NCI-H774 (cell line): ENCODE data around the gene APOL4.
"Not testable (repeated sequence)": the region's sequence is repeated elsewhere in the genome, so short reads cannot be mapped to it uniquely, and the experiment has no call there.

Source experiments
- DNase-seq: peaks from one replicate; lab custom pipeline; 2025; lab: John Stamatoyannopoulos, UW

APOL4 gene

DNA sequence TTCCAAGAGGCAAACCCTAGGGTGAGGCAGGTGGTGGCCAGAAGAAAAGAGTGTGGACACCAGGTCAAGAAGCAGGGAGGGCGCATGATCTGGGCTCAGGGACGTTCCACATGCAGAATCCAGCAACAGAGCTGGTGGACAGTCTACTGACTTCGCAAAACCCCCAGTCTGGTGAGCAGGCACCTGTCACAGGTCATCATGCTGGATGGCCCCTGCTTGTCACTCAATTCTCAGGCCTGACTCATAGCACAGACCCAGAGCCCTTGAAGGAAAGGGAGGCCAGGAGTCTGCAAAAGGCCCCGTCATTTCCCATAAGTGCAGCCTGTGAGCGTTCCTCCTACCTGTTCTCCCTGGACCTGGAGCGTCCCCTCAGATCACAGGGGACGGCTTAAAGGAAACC, 18.2 kb downstream of the APOL4 start:
- no peak for DNase-seq

DNA sequence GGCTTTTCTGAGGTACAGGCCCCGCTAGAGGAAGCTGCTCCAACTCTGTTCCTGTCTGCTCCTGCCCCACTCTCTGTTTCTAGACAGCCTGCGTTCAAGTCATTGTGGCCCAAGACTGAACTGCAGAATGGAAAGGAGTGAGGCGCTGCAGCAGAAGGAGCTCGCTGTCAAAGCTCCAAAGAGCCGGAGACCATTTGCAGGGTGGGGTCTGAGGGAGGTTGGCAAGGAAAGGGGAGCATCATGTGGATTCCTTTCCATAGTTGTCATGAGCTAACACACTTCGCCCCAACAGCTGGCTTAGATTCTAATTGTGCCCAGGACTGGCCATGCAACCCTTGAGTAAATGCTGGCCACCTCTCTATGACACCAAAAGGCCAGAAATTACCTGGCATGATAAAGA, 18.8 kb downstream of the APOL4 start:
- DNase-seq: no peak

DNA sequence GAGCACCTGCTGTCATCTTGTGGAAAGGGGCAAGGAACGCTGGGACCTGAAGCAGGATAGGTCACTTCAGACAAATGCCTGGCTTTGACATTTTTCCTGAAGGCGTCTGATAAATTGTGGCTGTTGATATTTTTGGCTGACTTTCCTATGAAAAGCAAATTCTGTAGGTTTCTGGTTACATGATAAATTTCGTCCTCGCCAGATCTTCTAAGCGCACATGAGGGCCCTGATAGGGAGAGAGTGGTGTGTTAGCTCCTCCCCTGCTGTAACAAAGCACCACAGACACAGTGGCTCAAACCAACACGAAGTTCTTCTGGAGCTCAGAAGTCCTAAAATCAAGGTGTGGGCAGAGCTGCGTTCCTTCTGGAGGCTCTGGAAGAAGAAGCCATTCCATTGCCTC, 19.6 kb downstream of the APOL4 start:
- no peak for DNase-seq

DNA sequence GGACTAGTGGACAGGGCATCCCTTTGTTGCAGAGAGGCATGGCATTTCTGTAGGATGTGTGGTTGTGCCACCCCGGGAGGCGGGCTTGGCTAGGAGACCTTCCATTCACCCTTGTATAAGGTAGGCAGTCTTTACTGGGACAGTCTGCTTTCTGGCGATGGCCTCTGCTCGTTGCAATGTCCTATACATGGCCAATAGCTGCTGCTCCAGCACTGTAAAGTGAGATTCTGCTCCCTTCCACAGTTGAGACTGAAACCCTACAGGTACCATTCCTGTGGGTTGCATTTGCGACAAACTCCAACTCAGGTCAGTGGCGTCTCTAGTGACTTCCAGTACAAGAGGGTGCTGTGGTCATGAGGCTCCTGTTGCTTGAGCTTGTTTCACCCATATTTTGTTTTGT, 20.7 kb downstream of the APOL4 start:
- DNase-seq: no peak

DNA sequence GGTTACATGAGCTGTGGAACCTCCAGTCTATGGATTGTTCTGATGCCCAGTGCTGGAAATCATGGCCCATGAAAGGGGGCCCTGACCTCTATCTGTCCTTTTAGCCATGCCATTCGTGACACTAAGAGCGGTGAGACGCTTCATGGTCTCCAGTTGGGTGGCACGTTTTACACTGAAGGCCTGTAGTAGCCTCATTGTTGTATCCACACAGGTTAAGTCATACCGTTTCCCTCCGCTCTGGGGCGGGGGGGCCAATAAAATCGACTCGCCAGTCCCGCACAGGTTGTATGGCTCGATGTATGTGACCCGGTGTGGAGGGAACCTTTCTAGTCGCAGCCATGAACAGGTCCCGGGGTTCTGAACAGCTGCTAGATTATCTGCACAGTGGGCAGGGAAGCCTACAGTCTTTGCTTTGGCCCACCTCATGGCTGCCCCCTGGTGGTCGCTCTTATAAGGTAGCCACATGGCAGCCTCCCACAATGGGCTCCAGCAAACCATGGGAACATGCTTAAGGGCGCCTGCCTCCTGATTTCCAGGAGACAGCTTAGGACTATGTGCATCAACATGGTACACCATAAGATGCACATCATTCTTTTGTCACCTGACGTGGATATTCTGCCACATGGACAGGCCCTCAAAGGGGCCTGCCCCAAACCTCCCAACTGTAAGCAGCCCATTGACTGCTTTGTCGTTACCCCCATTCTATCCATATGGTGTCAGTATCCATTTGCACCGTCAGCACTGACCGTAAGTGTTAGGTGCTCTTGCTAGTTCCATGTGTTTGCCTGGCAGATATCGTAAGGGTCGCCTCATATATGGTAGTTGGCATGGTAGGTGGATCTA, 21.4 kb downstream of the APOL4 start:
- no peak for DNase-seq

DNA sequence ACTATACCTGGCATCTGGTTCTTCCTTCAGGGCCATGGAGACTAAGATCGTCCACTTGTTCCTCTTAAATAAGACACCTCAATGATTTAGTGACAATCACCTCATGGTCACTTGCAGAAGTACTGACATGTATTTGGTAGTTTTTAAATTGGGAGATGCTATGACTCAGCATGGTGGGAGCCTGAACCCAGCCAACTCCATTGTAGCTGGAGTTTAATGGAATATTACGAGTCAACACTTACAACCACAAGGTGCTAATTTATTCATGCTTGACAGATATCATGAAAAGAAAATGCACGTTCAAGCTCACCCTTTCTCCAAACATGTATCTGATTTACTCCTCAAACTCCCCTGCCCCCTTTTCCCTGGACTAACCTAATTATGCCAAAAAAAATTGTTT, 24.4 kb downstream of the APOL4 start:
- DNase-seq: no peak

DNA sequence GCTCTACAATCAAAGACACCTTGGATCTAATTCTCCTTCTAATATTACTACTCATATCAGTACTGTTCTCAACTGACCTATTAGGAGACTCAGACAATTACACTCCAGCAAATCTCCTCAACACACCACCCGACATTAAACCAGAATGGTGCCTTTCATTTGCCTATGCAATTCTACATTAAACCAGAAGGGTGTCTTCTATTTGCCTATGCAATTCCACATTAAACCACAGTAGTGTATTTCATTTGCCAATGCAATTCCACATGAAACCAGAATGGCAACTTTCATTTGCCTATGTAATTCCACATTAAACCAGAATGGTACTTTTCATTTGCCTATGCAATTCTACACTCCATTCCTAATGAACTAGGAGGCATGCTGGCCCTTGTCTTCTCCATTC, 25.7 kb downstream of the APOL4 start:
- DNase-seq: no peak

DNA sequence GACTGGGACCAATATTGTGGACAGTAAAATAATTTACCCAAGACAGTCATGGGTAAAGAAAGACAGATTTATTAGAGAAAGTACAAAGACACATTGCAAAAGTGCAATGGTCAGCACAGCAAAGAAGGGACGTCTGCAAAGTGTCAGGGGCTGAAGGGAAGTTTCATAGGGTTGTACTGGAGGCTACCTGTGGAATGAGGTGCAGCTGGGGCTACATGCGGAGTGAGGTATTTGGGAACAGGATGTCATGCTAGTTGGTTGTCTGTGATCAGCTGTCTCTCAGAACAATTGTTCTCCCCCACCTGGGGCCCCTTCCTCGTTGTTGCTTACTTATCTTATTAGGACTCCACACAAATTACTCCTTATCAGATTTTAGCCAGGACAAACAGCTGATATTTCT, 29.7 kb downstream of the APOL4 start:
- DNase-seq: no peak

DNA sequence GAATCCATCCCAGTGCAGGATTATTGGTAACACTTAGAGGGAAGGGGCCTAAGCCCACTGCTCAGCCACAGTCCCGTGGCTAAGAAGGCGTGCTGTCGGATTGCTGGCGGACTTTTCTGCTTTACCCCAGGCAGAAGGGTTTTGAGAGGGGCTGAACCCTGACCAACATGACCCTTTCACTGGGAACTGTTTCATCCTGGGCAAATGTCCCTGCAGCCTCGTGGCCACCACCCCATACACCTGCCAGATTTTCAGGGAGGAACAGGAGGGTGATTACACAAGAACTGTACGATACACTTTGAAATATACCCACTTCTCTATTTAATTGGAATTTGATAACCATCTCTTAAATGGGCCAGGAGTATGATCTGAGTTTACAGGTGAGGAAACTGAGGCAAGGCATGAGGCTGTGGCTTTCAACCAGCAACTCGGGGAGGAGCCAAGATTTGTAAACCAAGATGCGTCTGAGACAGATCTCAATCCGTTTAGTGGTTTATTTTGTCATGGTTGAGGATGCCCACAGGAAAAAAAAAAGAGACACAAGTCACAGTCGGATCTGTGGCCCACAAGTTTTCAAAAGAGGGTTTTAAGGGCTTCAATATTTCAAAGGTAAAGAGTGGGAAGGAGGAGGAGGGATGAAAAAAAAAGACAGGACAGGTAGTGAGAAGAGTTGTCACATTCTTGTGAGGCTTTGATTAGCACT, 34.9 kb downstream of the APOL4 start:
- no peak for DNase-seq

DNA sequence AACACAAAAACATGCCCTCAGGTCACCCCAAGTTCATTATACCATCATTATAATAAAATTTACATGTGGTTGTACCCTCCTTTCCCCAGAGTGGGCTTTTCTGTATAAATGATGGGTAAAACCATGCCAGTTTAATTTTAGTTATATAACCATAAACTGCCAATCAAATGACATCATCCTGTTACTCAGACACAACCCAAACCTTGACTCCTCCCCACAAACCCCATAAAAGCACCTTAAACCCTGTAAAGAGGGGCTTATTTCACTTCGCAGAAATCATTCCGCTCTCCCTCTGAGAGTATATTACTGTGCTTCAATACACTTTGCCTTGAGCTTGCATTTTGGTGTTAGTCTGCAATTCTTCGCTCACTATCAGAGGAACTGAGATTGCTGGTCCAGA, 35.5 kb downstream of the APOL4 start:
- DNase-seq: no peak

DNA sequence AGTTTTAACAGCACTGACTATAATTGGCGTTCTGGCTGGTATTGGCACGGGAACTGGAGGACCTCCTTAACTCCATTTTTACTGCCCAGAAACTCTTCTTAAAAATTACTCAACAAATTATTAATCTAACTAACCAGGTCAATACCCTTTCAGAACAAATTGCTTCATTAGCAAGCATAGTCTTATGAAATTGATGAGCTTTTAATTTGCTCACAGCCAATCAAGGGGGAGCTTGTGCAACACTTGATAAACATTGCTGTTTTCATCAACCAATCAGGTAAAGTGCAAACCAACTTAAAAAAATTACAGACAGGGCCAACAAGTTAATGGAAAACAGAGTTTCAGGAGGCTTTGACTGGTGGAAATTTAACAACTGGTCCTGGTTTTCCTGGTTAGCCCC, 36.5 kb downstream of the APOL4 start:
- no peak for DNase-seq

DNA sequence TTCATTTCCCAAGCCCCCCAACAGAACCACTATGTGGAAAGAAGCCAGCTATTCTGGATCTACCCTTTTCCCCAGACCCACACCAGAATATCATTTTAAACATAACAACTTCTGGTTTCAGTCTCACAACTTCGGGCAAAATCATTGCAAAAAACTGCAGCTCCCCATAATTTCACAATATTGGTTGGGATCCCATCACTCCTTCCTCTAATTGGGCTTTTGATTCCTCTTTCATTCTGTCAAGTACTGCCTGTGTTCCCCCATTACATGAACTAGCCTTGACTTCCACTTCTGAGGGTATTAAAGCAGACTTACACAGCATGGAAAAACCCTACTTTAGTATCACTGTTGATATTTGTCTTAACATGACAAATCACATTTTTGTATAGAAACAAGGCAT, 37.0 kb downstream of the APOL4 start:
- DNase-seq: no peak

DNA sequence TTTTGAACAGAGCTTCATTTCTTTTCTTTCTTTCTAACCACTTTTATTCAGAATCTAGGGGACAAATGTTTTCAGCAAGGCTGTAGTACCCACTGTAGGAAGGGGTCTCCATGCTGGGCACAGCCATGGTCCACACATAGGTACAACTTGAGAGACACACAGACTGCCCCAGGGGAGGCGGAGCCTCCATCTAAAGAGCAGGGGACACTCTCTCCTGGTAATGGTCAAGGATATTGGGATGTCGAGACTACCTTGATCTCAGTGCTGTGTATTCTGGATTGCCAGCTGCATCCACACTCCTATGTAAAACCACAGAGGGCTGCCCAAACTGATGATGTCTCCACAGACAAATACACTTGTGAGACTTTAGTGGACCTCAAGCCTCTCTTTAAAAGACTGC, 38.1 kb downstream of the APOL4 start:
- DNase-seq: no peak

DNA sequence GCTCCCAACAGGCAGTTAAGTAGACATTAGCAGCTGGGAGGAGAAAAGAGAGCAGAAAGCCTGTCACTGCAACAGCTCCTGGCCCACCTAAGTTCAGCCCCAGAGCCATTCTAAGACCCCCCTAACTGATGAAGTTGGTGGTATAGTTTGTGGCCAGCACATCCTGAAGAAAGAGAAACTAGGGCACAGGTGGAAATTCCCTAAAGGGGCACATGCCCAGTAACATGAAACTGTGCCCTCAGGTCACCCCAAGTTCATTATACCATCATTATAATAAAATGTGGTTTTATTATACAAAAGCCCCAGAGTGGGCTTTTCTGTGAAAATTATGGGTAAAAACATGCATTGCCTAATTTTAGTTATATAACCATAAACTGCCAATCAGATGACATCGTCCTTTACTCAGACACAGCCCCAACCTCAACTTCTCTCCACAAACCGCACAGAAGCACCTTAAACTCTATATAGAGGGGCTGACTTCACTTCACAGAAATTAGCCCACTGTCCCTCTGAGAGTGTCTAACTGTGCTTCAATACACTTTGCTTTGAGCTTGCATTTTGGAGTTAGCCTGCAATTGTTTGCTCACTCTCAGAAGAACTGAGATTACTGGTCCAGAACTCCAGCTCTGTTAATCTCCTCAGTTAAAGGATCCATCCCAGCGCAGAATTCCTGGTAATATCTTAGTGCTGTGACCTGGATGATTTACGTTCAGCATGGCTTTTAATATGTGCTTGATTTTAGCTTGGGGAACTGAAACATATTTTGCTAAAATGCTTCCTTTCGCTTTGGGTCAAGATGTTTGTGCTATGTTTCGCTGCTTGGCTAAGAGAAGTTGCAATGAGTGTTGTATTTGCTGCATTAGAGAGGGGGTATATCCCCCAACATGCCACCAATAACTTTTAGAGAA, 39.2 kb downstream of the APOL4 start:
- no peak for DNase-seq

DNA sequence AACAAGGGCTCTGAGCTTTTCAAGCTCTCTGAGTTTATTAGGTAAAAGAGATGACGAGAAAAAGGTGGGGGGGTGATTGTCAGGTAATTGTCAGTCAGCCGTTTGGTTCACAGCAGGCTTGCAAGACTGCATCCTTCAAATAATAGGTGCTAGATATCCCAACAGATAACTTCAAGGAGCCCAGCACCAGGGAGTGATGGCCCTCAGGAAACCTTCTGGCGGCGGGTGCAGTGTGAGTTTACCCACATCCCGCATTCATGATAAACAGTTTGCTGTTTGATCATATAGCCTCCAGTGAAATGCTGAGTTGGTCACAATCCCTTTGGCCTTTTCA, 39.8 kb downstream of the APOL4 start:
- DNase-seq: not testable (repeated sequence)

DNA sequence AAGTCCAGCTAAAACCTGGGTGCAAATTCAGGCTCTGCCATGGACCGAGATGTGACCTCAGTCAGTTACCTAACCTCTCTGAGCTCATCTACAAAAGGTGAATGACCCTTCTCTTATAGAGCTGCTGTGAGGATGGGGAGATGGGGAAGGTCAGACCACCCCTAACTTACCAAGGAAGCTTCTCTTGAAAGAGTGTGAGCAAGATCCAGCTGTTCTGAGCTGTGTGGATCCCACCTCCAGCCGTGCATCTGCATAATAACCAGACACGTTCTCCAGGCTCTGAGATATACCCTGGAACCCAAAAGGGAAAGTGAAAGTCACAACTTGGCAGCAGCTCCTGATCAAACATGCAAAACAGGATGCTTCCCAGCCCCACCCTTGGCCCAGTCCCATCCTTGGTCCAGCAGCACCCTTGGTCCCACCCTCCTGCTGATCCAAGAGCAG, 41.1 kb downstream of the APOL4 start, which contains the start of gene APOL3:
APOL3 (minus strand) TSS at position 257 of the 444 bp plus-strand sequence. CDS start 11,700 bp downstream, outside the sequence.
- DNase-seq: no peak

DNA sequence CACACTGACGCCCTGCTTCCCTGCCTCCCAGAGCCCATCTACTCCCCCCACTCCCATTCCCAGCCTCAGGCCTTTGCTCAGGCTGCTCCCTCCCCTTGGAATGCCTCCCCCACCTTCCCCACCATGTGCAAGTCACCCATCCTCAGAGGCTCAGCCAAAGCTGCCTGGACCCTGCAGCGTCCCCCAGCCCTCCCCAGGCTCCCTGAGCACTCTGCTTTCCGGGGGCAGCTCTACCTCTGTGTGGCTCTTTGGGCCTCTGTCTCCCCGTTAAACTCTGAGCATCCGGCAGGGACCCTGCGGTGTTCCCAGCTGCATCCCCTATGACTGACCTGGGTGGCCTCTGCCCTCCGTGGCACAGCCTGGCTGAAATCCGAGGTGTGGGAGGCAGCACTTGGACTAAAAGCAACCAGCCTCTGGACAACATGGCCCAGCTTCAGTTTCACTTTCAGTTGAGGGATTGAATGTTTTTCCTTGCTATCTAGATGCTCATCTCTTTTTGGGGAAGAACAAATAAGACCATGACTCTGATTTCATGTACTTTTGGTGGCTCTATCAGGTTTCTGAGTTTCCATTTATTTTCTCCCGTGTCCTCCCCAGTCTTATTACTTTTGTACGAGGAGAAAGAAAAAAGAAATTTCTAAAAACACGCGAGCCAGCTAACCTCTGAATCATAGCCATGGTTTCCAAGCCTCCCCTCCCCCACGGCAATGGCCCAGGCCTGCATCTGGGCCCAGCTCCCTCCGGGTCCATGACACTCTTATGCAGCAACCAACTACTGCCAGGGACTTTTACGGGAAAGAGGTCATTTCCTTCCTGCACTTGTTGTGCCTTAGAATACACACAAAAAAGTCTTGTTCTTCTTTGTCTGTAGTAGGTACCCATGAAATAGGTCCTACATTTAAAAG, 44.8 kb downstream of the APOL4 start:
- no peak for DNase-seq

DNA sequence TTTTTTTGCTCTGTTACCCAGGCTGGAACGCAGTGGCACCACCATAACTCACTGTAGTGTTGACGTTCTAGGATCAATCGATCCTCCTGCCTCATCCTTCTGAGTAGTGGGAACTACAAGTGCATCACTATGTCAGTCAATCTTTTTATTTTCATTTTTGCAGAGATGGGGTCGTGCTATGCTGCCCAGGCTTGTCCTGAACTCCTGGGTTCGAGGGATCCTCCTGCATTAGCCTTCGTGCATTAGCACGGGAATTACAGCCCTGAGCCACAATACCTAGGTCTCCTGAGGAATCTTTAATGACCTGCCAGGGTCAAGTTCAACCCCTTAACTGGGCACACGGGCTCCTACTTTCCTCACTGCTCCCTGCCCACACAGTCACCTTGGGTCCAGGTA, 45.5 kb downstream of the APOL4 start:
- DNase-seq: no peak

DNA sequence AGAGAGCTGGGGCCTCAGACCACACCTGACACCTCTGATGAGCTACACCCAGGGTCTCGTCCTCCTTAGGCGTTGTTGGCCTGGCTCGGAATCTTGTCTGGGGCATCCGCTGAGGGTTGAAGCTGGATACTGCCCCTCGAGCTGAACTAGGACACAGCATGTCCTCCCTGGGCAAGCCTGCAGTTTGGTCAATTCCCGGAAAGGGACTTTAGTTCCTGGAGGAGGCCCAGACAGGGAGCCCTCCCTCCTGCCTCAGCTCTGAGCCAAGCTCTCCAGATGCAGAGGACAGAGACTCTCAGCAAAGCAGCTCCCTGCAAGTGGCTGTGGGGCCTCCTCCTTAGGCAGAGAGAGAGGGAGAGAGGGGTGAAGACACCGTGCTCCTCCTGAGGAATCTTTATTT, 45.9 kb downstream of the APOL4 start:
- no peak for DNase-seq

DNA sequence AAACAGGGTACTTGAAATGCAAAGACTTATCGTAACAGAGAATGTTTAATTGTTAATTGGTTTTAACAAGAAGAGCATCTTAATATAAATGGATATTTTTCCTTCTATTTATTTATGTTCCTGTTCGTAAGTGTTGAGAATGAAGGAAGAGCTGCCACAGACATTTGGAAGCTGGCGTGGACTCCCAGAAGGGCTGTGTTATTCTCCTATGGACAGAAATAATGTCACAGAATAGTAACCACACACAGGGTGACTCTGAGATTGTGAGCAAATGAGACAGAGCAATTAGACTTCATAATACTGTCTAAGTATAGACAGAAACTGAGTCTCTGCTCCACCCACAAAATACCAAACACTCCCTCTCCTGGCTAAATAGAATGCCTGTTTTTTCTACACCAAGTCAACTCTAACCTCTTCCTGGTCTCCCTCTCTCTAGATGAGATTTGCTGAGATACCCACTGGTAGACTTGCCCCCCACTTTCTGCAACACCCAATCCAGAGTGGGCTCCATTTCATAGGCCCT, 47.1 kb downstream of the APOL4 start:
- DNase-seq: no peak
